ENCODE measurements around the gene SLCO1B3. TPM values are rescaled to one million over a fixed set of nuclear protein-coding genes. Genes with fewer than 3 reads are reported as not detected.
"Not testable (repeated sequence)": the region's sequence is repeated elsewhere in the genome, so short reads cannot be mapped to it uniquely, and the experiment has no call there.

The SLCO1B3 gene, protein sequence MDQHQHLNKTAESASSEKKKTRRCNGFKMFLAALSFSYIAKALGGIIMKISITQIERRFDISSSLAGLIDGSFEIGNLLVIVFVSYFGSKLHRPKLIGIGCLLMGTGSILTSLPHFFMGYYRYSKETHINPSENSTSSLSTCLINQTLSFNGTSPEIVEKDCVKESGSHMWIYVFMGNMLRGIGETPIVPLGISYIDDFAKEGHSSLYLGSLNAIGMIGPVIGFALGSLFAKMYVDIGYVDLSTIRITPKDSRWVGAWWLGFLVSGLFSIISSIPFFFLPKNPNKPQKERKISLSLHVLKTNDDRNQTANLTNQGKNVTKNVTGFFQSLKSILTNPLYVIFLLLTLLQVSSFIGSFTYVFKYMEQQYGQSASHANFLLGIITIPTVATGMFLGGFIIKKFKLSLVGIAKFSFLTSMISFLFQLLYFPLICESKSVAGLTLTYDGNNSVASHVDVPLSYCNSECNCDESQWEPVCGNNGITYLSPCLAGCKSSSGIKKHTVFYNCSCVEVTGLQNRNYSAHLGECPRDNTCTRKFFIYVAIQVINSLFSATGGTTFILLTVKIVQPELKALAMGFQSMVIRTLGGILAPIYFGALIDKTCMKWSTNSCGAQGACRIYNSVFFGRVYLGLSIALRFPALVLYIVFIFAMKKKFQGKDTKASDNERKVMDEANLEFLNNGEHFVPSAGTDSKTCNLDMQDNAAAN
- total RNA-seq: not detected
- polyA plus RNA-seq: not detected
- total RNA-seq: 0 to 0.06 (median 0) reads per million in 6 experiments

DNA sequence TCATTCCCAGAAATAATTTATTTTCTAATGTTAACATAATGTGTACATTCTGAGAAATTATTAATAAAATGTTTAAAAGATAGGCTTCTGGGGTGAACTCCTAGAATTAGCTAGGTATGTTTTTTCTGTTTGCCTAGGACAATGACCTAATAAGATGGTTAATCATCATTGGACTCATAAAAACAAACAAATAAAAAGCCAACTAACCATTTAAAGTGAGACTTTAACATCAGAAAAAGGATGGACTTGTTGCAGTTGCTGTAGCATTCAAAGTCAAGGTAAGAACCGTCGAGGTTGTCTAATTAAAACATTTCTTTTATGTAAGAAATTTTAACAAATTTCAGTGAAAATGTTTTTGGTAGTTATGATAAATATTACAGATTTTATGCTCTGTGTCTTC is at the start of gene SLCO1B3:
Gene SLCO1B3, plus strand, starts transcription at position 219 of the 400 bp plus-strand sequence. CDS start 5,034 bp downstream, outside the sequence.
- Mint-ChIP-seq H3K4me3 (no peak within 1 kb of the TSS), H3K27me3 (no peaks in the 10 kb centered on the region), H3K9me3 (peaks cover 0 to 5% (median 2%) of the 10 kb centered on the region in 9 donors), H3K4me1 (no peaks in the 10 kb centered on the region), H3K27ac (no peak within 1 kb of the TSS), H3K36me3 (no peaks in the 10 kb centered on the region)
- DNase-seq: no peak
- ATAC-seq: no peak
- POLR2A ChIA-PET: no interaction called here

DNA sequence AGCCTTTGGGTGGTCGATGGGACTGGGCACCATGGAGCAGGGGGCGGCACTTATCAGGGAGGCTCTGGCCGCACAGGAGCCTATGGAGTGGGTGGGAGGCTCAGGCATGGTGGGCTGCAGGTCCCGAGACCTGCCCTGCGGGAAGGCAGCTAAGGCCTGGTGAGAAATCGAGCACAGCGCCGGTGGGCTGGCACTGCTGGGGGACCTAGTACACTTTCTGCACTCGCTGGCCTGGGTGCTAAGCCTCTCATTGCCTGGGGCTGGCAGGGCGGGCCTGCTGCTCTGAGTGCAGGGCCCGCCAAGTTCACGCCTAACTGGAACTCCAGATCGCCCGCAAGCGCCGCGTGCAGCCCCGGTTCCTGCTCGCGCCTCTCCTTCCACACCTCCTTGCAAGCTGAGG is 33.1 kb upstream of the SLCO1B3 start:
- Mint-ChIP-seq H3K9me3 (peaks cover 0 to 17% (median 7%) of the 10 kb centered on the region in 9 donors), H3K4me3 (no peak overlapping the region), H3K27me3 (no peaks in the 10 kb centered on the region), H3K4me1 (no peaks in the 10 kb centered on the region), H3K36me3 (no peaks in the 10 kb centered on the region), H3K27ac (no peak overlapping the region)
- ATAC-seq (no peak), DNase-seq (no peak)
- POLR2A ChIA-PET: no interaction called here

DNA sequence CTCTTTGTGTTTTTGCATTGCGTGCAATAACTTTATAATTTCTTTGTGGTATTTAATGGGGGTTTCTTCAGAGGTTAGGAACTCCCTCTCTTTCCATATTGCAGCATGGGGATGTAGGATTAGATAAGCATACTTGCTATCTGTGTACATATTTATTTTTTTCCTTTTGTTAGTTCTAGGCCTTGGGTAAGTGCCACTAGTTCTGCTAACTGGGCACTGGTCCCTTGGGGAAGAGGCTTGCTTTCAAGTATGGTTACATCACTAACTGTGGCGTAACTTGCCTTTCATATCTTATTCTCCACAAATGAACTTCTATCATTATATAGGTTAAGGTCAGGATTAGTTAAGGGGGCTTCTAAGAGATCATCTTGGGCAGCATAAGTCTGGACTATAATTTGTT is 31.5 kb upstream of the SLCO1B3 start:
- H3K4me3 Mint-ChIP-seq: no peak overlapping the region
- peaks cover 0 to 17% (median 5%) of the 10 kb centered on the region in 9 donors for H3K9me3 Mint-ChIP-seq
- H3K27ac Mint-ChIP-seq: no peak overlapping the region
- POLR2A ChIA-PET: no interaction called here
- H3K4me1 Mint-ChIP-seq: no peaks in the 10 kb centered on the region
- DNase-seq (no peak), ATAC-seq (no peak)
- no peaks in the 10 kb centered on the region for H3K27me3 Mint-ChIP-seq
- no peaks in the 10 kb centered on the region for H3K36me3 Mint-ChIP-seq

DNA sequence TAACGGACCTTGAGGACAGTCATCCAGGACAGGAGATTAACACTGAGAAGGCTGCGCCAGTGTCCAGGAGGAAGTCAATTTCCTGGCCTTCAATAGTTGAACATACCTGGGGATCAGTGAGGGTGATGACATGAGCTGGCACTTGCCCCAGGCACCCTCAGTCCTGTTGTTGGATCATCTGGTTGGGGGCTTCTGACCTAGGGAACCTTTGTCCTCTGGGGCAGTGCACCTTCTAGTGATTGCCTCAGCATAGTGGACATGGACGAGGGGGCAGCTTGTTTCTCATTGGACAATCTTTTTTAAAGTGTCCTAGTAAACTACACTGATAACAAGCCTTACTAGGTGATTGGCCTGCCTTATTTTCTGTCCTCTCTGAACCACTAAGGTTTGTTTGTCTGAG is 30.5 kb upstream of the SLCO1B3 start:
- H3K27me3 Mint-ChIP-seq, DNase-seq, H3K4me3 Mint-ChIP-seq, H3K36me3 Mint-ChIP-seq, POLR2A ChIA-PET, H3K4me1 Mint-ChIP-seq, H3K27ac Mint-ChIP-seq, ATAC-seq: not testable (repeated sequence)
- peaks cover 0 to 17% (median 6%) of the 10 kb centered on the region in 9 donors for H3K9me3 Mint-ChIP-seq

DNA sequence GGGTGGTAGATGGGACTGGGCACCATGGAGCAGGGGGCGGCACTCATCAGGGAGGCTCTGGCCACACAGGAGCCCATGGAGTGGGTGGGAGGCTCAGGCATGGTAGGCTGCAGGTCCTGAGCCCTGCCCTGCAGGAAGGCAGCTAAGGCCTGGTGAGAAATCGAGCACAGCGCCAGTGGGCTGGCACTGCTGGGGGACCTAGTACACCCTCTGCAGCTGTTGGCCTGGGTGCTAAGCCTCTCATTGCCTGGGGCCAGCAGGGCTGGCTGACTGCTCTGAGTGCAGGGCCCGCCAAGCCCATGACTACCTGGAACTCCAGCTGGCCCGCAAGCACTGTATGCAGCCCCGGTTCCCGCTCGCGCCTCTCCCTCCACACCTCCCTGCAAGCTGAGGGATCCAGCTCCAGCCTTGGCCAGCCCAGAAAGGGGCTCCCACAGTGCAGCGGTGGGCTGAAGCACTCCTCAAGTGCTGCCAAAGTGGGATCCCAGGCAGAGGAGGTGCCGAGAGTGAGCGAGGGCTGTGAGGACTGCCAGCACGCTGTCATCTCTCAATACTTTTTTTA is 26.6 kb upstream of the SLCO1B3 start:
- ATAC-seq, POLR2A ChIA-PET, H3K4me1 Mint-ChIP-seq, H3K27me3 Mint-ChIP-seq, DNase-seq, H3K4me3 Mint-ChIP-seq, H3K27ac Mint-ChIP-seq, H3K36me3 Mint-ChIP-seq: not testable (repeated sequence)
- peaks cover 0 to 32% (median 4%) of the 10 kb centered on the region in 9 donors for H3K9me3 Mint-ChIP-seq

DNA sequence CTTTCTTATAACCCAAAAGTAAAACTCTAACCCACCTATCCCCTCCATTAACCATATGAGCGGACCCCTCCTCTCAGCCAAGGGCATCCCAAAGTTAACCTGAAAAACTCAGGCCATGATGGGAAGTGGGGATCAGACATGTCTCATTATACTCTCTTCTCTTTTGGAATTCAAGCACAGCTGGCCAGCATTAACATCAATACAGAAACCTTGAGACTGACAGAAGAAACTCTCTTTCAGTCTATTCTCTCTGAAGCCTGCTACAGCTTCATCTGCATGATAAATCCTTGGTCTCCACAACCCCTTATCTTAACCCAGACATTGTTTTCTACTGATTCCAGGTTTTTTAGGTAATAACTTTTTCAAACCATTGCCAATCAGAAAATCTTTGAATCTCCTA is 17.5 kb upstream of the SLCO1B3 start:
- Mint-ChIP-seq H3K27ac (no peak overlapping the region), H3K4me3 (no peak overlapping the region), H3K27me3 (peaks cover 0 to 16% (median 2%) of the 10 kb centered on the region in 5 donors), H3K36me3 (no peaks in the 10 kb centered on the region), H3K4me1 (no peaks in the 10 kb centered on the region), H3K9me3 (peaks cover 0 to 8% (median 0%) of the 10 kb centered on the region in 9 donors)
- DNase-seq: no peak
- POLR2A ChIA-PET: no interaction called here
- ATAC-seq: no peak

DNA sequence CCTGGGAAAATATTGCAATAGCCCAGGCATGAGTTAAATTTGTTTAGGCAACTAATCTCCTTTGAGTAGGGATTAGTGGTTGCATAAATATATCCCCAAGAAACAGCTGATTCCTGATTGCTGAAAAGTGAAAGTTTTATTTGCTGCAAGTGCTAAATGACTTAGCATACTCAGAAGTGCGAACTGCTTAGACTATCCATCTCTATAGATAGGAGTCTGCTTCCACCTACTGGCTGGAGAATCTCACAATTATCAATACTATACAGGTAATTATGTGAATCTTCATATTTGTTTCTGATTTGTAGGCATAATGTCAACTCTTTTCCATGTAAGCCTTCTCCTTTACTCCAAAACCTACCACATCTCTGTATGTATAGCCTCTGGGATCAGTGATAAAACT is 12.0 kb upstream of the SLCO1B3 start:
- Mint-ChIP-seq H3K4me1 (no peaks in the 10 kb centered on the region), H3K9me3 (peaks cover 0 to 4% (median 0%) of the 10 kb centered on the region in 9 donors), H3K27me3 (peaks cover 0 to 9% (median 0%) of the 10 kb centered on the region in 5 donors), H3K4me3 (no peak overlapping the region), H3K27ac (no peak overlapping the region), H3K36me3 (no peaks in the 10 kb centered on the region)
- ATAC-seq: no peak
- no peak for DNase-seq
- POLR2A ChIA-PET: no interaction called here

DNA sequence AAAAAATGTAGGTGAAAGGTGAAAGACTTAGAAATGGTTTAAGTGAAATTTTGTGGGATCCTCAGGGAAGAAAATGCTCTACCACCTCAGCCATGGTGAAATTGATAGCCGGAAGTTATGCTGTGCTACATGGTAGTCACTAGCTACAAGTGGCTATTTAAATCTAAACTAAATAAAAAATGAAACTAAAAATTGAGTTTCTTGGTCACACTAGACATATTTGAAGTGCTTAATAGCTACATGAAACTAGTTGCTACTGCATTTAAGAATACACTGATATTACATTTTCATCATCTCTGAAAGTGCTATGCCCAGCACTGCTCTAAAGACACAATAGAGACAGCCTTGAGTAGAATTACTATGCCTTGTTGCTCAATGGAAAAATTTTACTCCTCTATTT is 10.3 kb upstream of the SLCO1B3 start:
- H3K9me3 Mint-ChIP-seq: no peaks in the 10 kb centered on the region
- ATAC-seq (no peak), DNase-seq (no peak)
- no peak overlapping the region for H3K4me3 Mint-ChIP-seq
- POLR2A ChIA-PET: no interaction called here
- H3K36me3 Mint-ChIP-seq: no peaks in the 10 kb centered on the region
- peaks cover 0 to 5% (median 0%) of the 10 kb centered on the region in 5 donors for H3K27me3 Mint-ChIP-seq
- no peaks in the 10 kb centered on the region for H3K4me1 Mint-ChIP-seq
- no peak overlapping the region for H3K27ac Mint-ChIP-seq

DNA sequence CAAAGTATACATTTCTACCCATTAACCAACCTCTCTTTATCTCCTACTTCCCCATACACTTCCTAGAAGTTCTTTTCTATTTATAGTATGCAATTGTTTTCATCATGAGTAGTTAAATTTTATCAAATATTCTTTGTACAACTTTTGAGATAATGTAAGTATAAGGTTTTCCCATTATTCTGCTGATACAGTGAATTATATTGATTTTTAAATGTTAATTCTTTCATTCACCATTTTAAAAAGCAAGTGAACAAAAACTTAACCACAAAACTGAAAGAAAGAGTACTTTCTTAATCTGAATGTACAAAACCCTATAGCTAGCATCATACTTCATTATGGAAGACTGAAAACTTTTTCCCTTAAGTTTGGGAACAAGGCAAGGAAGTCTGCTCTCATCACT is 9.5 kb upstream of the SLCO1B3 start:
- no peaks in the 10 kb centered on the region for H3K9me3 Mint-ChIP-seq
- no peak overlapping the region for H3K27ac Mint-ChIP-seq
- H3K36me3 Mint-ChIP-seq: no peaks in the 10 kb centered on the region
- peaks cover 0 to 5% (median 0%) of the 10 kb centered on the region in 5 donors for H3K27me3 Mint-ChIP-seq
- no peak for DNase-seq
- no peak for ATAC-seq
- H3K4me1 Mint-ChIP-seq: no peaks in the 10 kb centered on the region
- H3K4me3 Mint-ChIP-seq: no peak overlapping the region
- POLR2A ChIA-PET: no interaction called here

DNA sequence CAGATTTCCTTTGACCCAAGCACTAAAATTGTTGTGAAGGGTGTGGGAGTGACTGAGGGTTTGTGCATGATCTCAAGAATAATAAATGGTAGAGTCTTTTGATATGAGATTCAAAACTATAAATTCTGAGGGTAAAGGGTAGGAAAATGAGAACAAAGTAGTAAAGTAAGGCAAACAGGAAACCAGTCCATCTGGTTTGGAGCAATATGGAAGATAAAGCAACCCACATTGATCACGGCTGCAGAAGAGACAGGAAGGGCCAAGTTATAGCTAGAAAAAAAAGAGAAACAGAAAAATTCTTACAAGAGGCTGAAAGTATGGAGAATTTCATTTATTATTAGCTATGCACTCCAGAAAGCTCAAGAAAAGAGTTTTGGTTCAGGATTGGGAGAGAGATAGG is 4.6 kb upstream of the SLCO1B3 start:
- no peak overlapping the region for H3K4me3 Mint-ChIP-seq

DNA sequence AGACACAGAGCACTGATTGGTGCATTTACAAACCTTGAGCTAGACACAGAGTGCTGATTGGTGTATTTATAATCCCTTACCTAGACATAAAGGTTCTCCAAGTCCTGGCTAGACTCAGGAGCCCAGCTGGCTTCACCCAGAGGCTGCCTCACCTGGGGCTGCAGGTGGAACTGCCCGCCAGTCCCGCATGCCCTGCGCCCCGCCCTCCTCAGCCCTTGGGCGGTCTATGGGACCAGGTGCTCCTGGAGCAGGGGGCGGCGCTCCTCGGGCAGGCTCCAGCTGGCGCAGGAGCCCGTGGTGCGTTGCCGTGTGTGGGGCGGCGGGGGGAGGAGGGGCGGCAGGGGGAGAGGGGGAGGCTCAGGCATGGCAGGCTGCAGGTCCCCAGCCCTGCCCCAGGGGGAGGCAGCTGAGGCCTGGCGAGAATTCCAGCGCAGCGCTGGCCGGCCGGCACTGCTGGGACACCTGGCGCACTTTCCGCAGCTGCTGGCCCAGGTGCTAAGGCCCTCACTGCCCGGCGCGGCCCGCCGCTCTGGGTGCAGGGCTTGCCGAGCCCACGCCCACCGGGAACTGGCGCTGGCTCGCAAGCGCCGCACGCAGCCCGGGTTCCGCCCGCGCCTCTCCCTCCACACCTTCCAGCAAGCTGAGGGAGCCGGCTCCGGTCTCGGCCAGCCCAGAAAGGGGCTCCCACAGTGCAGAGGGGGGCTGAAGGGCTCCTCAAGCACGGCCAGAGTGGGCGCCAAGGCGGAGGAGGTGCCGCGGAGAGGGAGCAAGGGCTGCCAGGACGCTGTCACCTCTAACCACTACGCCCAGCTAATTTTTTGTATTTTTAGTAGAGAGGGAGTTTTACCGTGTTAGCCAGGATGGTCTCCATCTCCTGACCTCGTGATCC is 3.1 kb upstream of the SLCO1B3 start:
- Mint-ChIP-seq H3K4me3 (no peak overlapping the region), H3K9me3 (peaks cover 0 to 5% (median 2%) of the 10 kb centered on the region in 9 donors), H3K4me1 (no peaks in the 10 kb centered on the region), H3K27ac (no peak overlapping the region), H3K27me3 (no peaks in the 10 kb centered on the region), H3K36me3 (no peaks in the 10 kb centered on the region)
- DNase-seq: no peak
- POLR2A ChIA-PET: no interaction called here
- ATAC-seq: no peak

More for the DNA sequence above, 4.6 kb upstream of the SLCO1B3 start:
- POLR2A ChIA-PET: no interaction called here
- no peaks in the 10 kb centered on the region for H3K27me3 Mint-ChIP-seq
- H3K4me1 Mint-ChIP-seq: no peaks in the 10 kb centered on the region
- peaks cover 0 to 5% (median 0%) of the 10 kb centered on the region in 9 donors for H3K9me3 Mint-ChIP-seq
- no peaks in the 10 kb centered on the region for H3K36me3 Mint-ChIP-seq
- ATAC-seq (no peak), DNase-seq (no peak)
- H3K27ac Mint-ChIP-seq: no peak overlapping the region

DNA sequence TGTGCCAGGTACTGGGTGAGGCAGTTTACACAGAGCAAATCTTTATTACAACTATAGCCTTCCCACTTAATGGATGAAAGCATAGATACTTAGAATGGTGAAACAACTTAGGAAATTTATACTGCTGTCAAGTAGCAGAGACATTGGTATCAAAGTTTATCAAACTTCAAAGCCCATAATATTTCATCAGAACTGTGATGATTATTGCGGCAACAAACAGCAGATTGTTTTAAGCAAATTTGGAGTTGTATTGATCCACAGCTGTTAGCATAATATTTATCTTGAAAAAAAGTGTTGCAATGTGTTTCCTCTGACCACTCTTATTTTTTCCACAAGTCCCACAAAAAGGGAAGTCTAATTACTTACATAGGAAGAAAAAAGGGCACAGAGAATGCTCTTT is 2.0 kb upstream of the SLCO1B3 start:
- POLR2A ChIA-PET: no interaction called here
- Mint-ChIP-seq H3K4me3 (no peak overlapping the region), H3K27me3 (no peaks in the 10 kb centered on the region), H3K9me3 (peaks cover 0 to 5% (median 2%) of the 10 kb centered on the region in 9 donors), H3K27ac (no peak overlapping the region), H3K36me3 (no peaks in the 10 kb centered on the region), H3K4me1 (no peaks in the 10 kb centered on the region)
- no peak for ATAC-seq
- DNase-seq: no peak
